OCI-LY1 (cell line): Measurements from ENCODE around the gene ODF2L.

Source experiments
- H2AFZ ChIP-seq: fragments of 200-600 bp; sonication (generic), shearing (Covaris generic); 2 replicates; pipeline ENCODE4 v1.6.0; 2014; ENCODE audit warnings: antibody characterized with exemption, mild to moderate bottlenecking, low read length
- H3F3A ChIP-seq: fragments of 200-600 bp; sonication (generic), shearing (Covaris generic); 2 replicates; pipeline ENCODE4 v1.6.0; 2014; ENCODE audit warnings: mild to moderate bottlenecking, antibody characterized with exemption, low read length, moderate library complexity; ENCODE audit not compliant: insufficient read depth
- H3K27ac ChIP-seq: fragments of 200-600 bp; sonication (generic); 2 replicates; pipeline ENCODE4 v1.5.1; 2014; ENCODE audit warnings: low read length, mixed run types, mild to moderate bottlenecking, low read depth; ENCODE audit not compliant: poor library complexity, severe bottlenecking
- H3K27me3 ChIP-seq: fragments of 200-600 bp; sonication (generic); 2 replicates; pipeline ENCODE4 v1.6.0; 2014; ENCODE audit warnings: antibody characterized with exemption, mild to moderate bottlenecking, low read length, moderate library complexity; ENCODE audit not compliant: insufficient read depth
- H3K36me3 ChIP-seq: fragments of 200-600 bp; sonication (generic); 2 replicates; pipeline ENCODE4 v1.6.1; 2014; ENCODE audit warnings: mild to moderate bottlenecking, antibody characterized with exemption, low read length, moderate library complexity, mixed read lengths; ENCODE audit not compliant: insufficient read depth
- H3K4me1 ChIP-seq: fragments of 200-600 bp; sonication (generic); 2 replicates; pipeline ENCODE4 v1.5.1; 2014; ENCODE audit warnings: mild to moderate bottlenecking, low read length, moderate library complexity; ENCODE audit not compliant: insufficient read depth, severe bottlenecking
- H3K4me2 ChIP-seq: fragments of 200-600 bp; sonication (generic), shearing (Covaris generic); 2 replicates; pipeline ENCODE4 v1.6.1; 2014; ENCODE audit warnings: low read length
- H3K4me3 ChIP-seq: fragments of 200-600 bp; sonication (generic); 2 replicates; pipeline ENCODE4 v1.5.1; 2014; ENCODE audit warnings: low read length, low read depth, mild to moderate bottlenecking, mixed read lengths; ENCODE audit not compliant: poor library complexity, severe bottlenecking
- H3K79me2 ChIP-seq: fragments of 200-600 bp; shearing (Covaris generic); 2 replicates; pipeline ENCODE4 v1.6.1; 2016; ENCODE audit warnings: mixed run types, low read length, mixed read lengths; ENCODE audit not compliant: insufficient read depth
- H3K9ac ChIP-seq: fragments of 200-600 bp; sonication (generic), shearing (Covaris generic); 2 replicates; pipeline ENCODE4 v1.6.1; 2014; ENCODE audit warnings: mild to moderate bottlenecking, low read length, mixed read lengths
- H3K9me2 ChIP-seq: fragments of 200-600 bp; sonication (generic), shearing (Covaris generic); 2 replicates; pipeline ENCODE4 v1.6.1; 2014; ENCODE audit warnings: low read depth, mild to moderate bottlenecking, low read length, mixed read lengths
- H3K9me3 ChIP-seq: fragments of 200-600 bp; shearing (Covaris generic); 2 replicates; pipeline ENCODE4 v1.6.1; 2014; ENCODE audit warnings: low read length, mixed read lengths
- H4K20me1 ChIP-seq: fragments of 200-600 bp; sonication (generic), shearing (Covaris generic); 2 replicates; pipeline ENCODE4 v1.6.0; 2016; ENCODE audit warnings: mild to moderate bottlenecking, low read length; ENCODE audit not compliant: insufficient read depth
- EZH2 ChIP-seq: fragments of 200-600 bp; sonication (generic), shearing (Covaris generic); IDR thresholded peaks from 2 replicates; pipeline ENCODE4 v1.8.0; 2017; ENCODE audit warnings: borderline replicate concordance, mixed run types, mild to moderate bottlenecking, antibody characterized with exemption, low read length, moderate library complexity, mixed read lengths
- TF ChIP-seq, protein P1 (sequence below): fragments of 200-600 bp; sonication (generic), shearing (Covaris generic); IDR thresholded peaks from 2 replicates; pipeline ENCODE4 v1.5.1; 2017; ENCODE audit warnings: mild to moderate bottlenecking, antibody characterized with exemption, low read length, moderate library complexity, mixed read lengths

ODF2L gene

DNA sequence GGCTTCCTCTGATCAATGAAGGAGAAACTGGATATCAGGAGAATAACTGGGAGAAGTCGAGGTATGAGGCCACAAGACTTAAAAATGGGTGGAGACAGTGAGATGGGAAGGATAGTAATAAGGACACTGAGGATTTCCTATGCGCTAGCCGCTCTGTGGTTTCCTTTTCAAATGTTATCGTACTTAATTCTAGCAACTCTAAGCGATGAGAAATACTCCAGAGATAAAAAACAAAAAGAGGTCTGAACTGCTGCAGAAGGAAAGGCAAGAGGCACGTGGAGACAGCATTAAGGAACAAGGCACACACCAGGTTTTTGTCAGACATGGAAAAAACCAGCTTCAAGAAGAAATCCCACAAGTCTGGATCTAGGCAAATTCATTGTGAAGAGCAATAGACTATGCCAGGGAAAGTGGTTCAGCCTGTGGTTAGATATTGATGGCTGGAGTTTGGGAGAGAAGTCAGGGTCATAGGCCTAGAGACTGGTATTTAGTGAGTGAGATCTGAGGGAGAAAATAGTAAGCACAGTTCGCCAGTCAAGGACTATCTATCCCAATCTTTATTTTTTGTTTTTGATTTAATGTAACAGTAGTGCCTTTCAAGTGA is 33.1 kb upstream of the ODF2L start:
- TF ChIP-seq EZH2 = no peak
- TF ChIP-seq, protein P1, sequence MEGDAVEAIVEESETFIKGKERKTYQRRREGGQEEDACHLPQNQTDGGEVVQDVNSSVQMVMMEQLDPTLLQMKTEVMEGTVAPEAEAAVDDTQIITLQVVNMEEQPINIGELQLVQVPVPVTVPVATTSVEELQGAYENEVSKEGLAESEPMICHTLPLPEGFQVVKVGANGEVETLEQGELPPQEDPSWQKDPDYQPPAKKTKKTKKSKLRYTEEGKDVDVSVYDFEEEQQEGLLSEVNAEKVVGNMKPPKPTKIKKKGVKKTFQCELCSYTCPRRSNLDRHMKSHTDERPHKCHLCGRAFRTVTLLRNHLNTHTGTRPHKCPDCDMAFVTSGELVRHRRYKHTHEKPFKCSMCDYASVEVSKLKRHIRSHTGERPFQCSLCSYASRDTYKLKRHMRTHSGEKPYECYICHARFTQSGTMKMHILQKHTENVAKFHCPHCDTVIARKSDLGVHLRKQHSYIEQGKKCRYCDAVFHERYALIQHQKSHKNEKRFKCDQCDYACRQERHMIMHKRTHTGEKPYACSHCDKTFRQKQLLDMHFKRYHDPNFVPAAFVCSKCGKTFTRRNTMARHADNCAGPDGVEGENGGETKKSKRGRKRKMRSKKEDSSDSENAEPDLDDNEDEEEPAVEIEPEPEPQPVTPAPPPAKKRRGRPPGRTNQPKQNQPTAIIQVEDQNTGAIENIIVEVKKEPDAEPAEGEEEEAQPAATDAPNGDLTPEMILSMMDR = no peak
- Histone ChIP-seq H3K27ac (no peak overlapping the region), H2AFZ (no peak overlapping the region), H3K4me2 (no peak overlapping the region), H3K36me3 (no peaks in the 10 kb centered on the region), H3K9me2 (no peaks in the 10 kb centered on the region), H3K9ac (no peak overlapping the region), H3K27me3 (no peaks in the 10 kb centered on the region), H3K4me3 (no peak overlapping the region), H3K79me2 (no peaks in the 10 kb centered on the region), H3K9me3 (no peaks in the 10 kb centered on the region), H3F3A (no peaks in the 10 kb centered on the region), H4K20me1 (no peaks in the 10 kb centered on the region), H3K4me1 (no peaks in the 10 kb centered on the region)

DNA sequence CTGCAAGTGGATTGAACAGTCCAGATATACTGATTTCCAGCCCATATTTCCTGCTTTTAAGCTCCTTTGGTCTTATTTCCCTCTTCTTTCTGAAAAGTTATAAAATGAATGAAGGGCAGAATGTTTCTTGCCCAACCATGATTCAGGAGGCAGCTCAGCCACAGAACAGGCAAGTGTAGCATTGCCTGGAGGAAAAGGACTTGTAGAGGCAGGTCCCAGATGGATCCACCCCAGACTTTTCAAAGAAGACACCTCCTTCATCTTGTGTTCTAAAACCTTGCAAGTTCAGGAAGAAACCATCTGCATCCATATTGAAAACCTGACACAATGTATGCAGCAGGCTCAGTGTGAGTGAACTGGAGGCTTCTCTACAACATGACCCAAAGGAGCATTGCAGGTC is 27.8 kb upstream of the ODF2L start, which contains the start of gene CLCA2:
CLCA2 (plus strand) TSS at position 299 of the 400 bp plus-strand sequence; CDS start at position 376, 77 bp downstream.
- H3K9ac ChIP-seq = no peak within 1 kb of the TSS
- no peak within 1 kb of the TSS for H3K4me2 ChIP-seq
- H3K9me3 ChIP-seq = no peaks in the 10 kb centered on the region
- no peaks in the 10 kb centered on the region for H3K79me2 ChIP-seq
- H3K27me3 ChIP-seq = no peaks in the 10 kb centered on the region
- H3F3A ChIP-seq = no peaks in the 10 kb centered on the region
- H3K4me3 ChIP-seq = no peak within 1 kb of the TSS
- H3K9me2 ChIP-seq = no peaks in the 10 kb centered on the region
- TF ChIP-seq EZH2 = no peak
- TF ChIP-seq, protein P1 = no peak
- H3K27ac ChIP-seq = no peak within 1 kb of the TSS
- no peaks in the 10 kb centered on the region for H3K36me3 ChIP-seq
- no peak within 1 kb of the TSS for H2AFZ ChIP-seq
- no peaks in the 10 kb centered on the region for H3K4me1 ChIP-seq
- no peaks in the 10 kb centered on the region for H4K20me1 ChIP-seq

DNA sequence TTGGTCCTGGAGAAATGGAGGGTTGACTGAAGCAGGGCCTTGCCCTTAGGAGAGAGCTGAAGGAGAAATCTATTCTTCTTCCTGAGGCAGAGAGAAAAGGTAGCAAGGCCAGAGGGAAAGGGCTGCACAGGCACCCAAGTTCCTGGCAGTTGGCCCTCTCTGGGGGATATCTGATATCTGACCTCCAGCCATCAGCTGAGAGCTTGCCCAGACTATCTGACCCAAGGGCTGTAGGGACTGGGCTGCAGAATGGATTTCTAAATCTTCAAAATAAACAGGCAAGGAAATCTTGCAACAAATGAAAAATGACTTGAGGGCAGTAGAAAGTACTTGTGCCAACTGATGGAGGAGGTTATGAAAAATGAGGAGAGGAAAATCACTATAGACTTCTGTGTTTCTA is 27.4 kb upstream of the ODF2L start:
- H3K27me3 ChIP-seq = no peaks in the 10 kb centered on the region
- H3K4me3 ChIP-seq = no peak overlapping the region

More for the DNA sequence above, 27.4 kb upstream of the ODF2L start:
- TF ChIP-seq, protein P1 = no peak
- TF ChIP-seq EZH2 = no peak
- Histone ChIP-seq H3K9ac (no peak overlapping the region), H3F3A (no peaks in the 10 kb centered on the region), H4K20me1 (no peaks in the 10 kb centered on the region), H3K27ac (no peak overlapping the region), H3K79me2 (no peaks in the 10 kb centered on the region), H3K9me2 (no peaks in the 10 kb centered on the region), H3K36me3 (no peaks in the 10 kb centered on the region), H2AFZ (no peak overlapping the region), H3K4me1 (no peaks in the 10 kb centered on the region), H3K9me3 (no peaks in the 10 kb centered on the region), H3K4me2 (no peak overlapping the region)
